Fibroblast of skin of back (primary cell): ENCODE results near the gene GPRC5C. TPM values are rescaled to one million over a fixed set of nuclear protein-coding genes. Genes with fewer than 3 reads are reported as not detected.
"Not testable (repeated sequence)": the region's sequence is repeated elsewhere in the genome, so short reads cannot be mapped to it uniquely, and the experiment has no call there.

ENCODE experiments used
- DNase-seq: peaks from one replicate; pipeline ENCODE4 v3.0.0-alpha.2; 2013
- polyA plus RNA-seq, 2 experiments: library from polyadenylated mRNA; unstranded; fragments of 120-200 nt; gene quantifications; one replicate each; pipeline ENCODE4 v1.2.1, GENCODE V29; 2013; ENCODE audit not compliant: insufficient read length in 2 of 2

Gene GPRC5C
- polyA plus RNA-seq (2013, experiment 1 of 2; ENCODE audit: insufficient read length): 0.34 TPM
- 0.28 TPM for polyA plus RNA-seq (2013, experiment 2 of 2; ENCODE audit: insufficient read length)

- DNase-seq: no peak
Measured at GRCh38 chr17:74431568-74432423, at the start of gene GPRC5C. Gene GPRC5C, plus strand, starts transcription at chr17:74432088. Its CDS starts 7,689 bp downstream, at chr17:74439777.

GRCh38 chr17:74383141-74383540 lies 48.7 kb upstream of the GPRC5C start:
- DNase-seq: no peak

- DNase-seq: no peak
Measured at GRCh38 chr17:74385201-74385600, 46.7 kb upstream of the GPRC5C start.

- DNase-seq: no peak
Measured at GRCh38 chr17:74386386-74386785, 45.5 kb upstream of the GPRC5C start.

- DNase-seq: no peak
Measured at GRCh38 chr17:74387365-74388218, 44.3 kb upstream of the GPRC5C start.

GRCh38 chr17:74389084-74389753 lies 42.7 kb upstream of the GPRC5C start:
- DNase-seq: no peak

GRCh38 chr17:74389937-74390679 lies 41.8 kb upstream of the GPRC5C start:
- DNase-seq: no peak

GRCh38 chr17:74390680-74391653 lies 40.9 kb upstream of the GPRC5C start:
- DNase-seq: no peak

- no peak for DNase-seq
Measured at GRCh38 chr17:74391771-74392170, 40.1 kb upstream of the GPRC5C start.

GRCh38 chr17:74392848-74393247 lies 39.0 kb upstream of the GPRC5C start:
- no peak for DNase-seq

- DNase-seq: no peak
Measured at GRCh38 chr17:74393346-74393942, 38.4 kb upstream of the GPRC5C start.

- no peak for DNase-seq
Measured at GRCh38 chr17:74394275-74394950, 37.5 kb upstream of the GPRC5C start.

GRCh38 chr17:74394977-74395376 lies 36.9 kb upstream of the GPRC5C start:
- DNase-seq: no peak

- no peak for DNase-seq
Measured at GRCh38 chr17:74396567-74396966, 35.3 kb upstream of the GPRC5C start.

GRCh38 chr17:74402048-74402447 lies 29.8 kb upstream of the GPRC5C start:
- DNase-seq: no peak

- no peak for DNase-seq
Measured at GRCh38 chr17:74403512-74404137, 28.3 kb upstream of the GPRC5C start.

GRCh38 chr17:74404218-74404617 lies 27.7 kb upstream of the GPRC5C start:
- no peak for DNase-seq

GRCh38 chr17:74404789-74405188 lies 27.1 kb upstream of the GPRC5C start:
- DNase-seq: no peak

GRCh38 chr17:74405311-74405710 lies 26.6 kb upstream of the GPRC5C start:
- DNase-seq: not testable (repeated sequence)
